GM21529 (cell line): Measurements from ENCODE around the gene LYVE1.

ENCODE experiments used
- ATAC-seq: cut with Tn5 transposase; IDR thresholded peaks from one replicate; pipeline ENCODE4 v1.9.1; 2021; ENCODE audit not compliant: unreplicated experiment

LYVE1 gene

DNA sequence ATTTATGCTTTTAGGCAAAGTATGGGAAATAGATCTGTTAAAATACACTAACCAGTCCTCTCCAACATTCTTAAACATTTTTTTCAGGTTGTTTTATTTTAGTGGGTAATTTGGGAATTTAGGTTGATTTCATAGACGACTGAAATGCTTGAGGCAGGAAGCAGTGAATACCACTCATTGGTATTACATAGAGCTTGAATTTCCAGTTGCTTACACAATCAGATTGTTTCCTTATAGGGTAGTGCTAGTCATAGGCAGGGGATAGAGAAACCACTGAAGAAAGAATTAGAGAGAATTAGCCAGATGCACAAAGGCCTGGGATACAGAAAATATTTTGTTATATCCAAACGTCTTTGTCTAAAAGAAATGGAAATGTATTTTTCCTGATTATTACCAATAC, 23.9 kb upstream of the LYVE1 start:
- ATAC-seq: no peak

DNA sequence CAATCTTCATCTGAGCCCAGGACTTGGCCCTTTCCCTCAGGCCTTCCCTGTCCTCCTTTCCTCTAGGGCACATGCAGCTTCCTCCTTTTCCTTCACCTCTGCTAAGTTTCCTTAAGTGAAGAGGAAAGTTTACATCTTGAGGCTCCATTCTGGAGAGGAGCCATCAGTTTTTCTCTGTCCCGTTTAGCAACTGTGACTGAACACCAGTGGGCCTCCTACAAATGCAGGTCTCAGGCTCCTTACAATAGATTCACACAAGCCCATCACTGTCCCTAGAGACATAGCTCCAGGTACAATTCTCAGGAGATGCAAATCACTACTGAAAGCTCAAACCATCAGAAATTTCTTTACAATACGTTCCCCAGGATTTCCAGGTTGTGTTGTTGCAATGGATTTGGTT, 23.3 kb upstream of the LYVE1 start:
- no peak for ATAC-seq

DNA sequence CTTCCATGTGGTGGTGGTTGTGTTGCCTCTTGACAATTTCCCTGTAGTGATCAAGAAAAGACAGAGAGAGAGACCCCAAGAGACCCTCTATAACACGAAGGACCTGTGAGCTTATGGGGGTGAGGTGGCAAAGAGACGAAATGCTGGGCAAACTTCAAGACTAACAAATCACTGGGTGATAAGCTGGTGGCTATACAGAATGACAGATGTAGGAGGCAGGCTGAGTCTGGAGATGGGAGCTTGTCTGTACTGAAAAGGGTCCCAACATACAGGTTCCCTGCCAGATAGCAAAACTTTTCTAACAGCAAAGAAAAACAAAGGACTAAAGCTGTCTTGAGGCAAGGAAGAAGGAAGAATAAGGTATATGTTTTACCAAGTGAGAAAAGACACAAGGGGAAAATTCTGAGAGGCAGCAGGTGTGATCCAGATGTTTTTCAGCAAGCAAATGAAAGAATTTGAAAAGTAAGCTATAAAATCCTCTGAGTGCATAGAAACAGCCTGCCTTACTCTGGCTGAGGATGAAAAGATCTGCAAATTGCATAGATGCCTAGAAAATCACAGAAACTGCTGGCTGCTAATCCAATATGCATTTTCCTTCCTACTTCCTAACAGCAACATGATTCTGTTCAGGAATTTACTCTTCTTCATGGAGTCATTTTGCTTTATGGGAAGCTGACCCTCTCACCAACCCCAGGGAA, 21.9 kb upstream of the LYVE1 start:
- no peak for ATAC-seq

DNA sequence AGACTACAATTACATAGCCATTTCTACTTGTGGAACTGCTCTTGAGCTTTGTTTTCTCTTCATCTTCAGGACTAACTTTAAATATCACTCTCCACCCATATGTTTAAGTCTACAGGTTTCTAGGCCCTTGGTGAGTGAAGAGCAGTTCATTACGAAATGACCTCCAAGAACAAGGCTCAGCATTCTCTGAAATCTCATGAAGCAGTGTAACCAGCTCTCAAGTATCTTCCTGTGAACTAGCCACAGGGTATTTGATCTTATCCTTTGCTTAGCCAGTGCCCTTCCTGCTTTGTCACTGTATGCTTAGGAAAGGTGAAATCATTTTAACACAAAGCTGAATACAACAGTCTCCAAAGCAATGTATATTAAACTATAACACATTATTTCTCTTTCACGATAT, 20.4 kb upstream of the LYVE1 start:
- no peak for ATAC-seq

DNA sequence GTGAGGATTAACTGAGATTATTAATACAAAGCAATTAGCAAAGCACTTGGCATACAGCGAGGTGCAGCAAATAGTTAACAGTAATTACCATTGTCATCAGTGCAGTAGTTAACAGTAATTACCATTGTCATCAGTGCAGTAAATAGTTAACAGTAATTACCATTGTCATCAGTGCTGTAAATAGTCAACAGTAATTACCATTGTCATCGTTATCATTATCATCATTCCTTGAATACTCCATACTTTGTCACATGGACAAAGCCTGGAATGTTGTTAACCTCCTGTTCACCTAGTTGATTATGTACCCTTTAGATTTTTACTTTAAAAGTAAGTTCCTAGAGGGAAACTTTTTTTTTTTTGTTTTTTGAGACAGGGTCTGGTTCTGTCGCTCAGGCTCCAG, 19.5 kb upstream of the LYVE1 start:
- no peak for ATAC-seq

DNA sequence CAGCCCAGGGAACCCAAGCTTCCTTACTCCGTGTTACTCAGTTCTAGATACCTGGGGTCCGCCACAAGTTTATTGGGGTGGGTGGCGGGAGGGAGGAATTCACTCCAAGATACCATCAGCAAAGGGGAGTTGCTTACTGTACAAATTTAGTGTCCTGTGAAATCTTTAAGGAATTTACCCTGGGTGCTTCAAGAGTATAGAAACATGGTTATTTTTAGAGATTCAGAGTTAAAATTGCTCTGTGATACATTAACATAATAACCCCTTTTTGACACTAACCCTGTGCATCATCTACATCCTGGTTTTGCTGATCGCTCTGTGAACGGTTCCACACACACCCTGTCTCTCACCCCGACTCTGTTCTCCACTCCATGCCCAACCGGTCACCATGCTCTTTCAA, 18.9 kb upstream of the LYVE1 start:
- ATAC-seq: no peak

DNA sequence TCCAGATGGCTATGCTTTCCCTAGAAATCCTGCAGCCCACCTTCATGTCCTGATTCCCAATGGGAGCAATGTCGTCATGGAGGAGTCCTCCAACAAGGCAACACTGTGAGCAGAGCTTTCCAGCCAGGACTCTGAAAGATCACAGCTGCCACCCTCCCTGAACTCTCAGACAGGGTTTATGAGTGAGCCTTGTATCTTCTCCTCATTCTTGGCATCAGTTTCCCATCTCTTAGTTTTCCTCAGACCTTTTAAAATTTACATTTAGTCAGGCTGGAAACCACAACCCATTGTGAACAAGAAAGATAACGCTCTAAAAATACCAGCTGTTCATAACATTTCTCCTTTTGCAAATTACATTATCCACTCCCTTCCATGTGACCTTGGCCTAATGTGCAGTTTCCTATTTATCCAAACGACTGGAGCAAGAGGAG, 15.6 kb upstream of the LYVE1 start:
- no peak for ATAC-seq

DNA sequence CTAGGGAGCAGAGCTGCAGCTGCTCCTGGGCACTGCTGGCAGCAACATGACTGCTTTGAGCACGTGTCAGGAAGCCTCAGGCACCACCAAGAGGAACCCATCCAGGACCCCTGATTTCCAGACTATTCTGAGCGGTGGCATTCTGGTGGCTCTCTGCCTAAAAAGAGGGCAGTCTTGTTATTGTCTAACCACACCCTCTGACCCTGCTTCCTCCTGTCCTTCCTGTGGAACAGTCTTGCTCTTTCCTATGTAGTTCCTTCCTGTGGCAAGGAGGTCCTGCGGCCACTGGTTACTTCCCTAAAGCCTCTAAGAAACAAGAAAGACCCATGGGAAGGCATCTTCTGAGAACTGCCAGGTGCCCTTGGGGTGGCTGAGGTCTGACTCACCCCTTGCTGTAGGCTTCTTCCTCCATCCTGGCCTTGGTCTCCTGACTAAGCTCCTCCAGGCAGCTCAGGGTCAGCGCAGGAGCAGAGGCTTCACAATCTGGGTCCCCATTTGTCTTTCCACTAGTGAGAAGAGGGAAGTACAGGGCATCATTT, 13.1 kb upstream of the LYVE1 start:
- no peak for ATAC-seq

DNA sequence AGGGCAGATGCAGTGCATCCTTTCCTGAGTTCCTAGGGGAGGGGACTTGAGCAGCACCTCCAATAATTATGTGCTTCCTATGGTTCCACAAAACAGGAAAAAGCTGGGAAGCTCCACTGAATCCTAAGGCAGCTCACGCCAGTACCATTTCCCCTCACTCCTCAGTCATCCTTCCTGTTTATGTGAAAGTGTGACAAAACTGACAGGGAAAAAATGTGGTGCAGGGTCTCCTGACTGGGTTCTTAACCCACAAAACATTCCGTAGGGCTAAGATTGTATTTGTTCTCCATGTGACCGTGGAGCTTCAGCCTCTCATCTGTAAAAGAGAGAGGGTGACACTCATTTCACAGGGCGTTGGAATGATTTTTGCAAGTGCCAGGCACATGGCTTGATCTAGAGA, 12.2 kb upstream of the LYVE1 start:
- ATAC-seq: no peak

DNA sequence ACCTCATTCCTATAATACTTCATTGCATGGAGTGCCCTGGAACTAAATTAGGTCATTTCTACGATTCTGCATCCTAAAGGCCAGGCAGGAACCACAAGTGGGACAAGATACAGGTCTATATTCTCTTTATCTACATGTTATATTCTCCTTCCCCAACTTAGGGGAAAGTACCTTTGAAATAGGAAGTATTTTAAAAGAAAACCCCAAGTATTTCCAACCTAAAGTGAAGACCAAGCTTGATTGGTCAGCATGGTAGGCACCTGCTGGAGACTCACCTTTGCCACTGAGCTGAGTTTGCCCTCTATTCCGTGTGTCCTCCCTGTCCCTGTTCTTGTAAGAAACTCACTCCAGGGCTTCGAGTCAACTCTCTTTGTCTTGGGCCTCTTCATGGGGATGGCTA, 11.2 kb upstream of the LYVE1 start:
- ATAC-seq: no peak

DNA sequence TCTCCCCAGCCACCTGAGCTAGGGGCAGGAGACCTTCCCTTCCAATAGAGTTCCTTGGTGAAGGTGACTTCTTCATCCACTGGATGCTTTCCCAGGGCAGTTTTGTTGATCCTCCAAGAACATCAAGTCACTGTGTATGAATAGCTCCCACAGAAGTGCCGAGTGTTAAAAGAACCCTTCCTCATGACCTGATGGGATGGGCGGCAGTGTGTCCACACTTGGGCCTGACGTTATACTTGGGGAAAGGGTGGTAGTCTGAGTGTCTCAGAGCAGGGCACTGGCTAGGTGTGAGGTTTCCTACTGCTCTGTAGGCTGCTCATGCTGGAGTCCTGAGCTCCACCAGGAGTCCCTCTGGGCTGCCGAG, 7.6 kb upstream of the LYVE1 start:
- ATAC-seq: no peak

DNA sequence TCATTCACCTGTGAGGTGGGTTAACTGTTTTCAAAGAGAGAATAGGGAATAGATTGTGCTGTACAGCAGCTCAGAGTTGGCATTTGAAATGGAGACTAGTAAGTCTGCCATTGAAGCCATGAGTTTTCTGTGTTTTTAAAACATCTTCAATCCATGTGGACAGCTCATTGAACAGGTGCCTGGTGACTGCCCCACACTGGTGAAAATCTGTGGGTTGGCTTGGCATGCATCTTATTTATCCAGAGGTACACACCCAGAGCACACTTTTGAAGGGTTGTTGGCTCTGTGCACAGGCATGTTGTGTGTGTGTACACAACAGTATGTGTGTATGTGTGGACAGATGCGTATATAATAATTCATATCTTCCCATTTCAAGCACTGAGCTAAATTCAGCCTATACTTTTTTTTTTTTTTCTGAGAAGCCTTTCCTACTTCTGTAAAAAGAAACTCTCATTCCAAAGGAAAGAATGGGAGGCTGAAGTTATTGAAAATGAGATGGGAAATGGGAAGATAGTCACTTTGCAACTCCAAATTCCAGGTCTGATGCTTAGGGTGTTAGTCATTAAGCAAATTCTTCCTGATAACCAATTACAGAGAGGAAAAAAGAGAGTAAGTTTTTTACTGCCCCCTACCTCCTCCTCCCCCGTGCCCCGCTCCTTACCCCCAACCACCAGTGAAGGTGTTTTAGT, 7.0 kb upstream of the LYVE1 start:
- ATAC-seq: no peak

DNA sequence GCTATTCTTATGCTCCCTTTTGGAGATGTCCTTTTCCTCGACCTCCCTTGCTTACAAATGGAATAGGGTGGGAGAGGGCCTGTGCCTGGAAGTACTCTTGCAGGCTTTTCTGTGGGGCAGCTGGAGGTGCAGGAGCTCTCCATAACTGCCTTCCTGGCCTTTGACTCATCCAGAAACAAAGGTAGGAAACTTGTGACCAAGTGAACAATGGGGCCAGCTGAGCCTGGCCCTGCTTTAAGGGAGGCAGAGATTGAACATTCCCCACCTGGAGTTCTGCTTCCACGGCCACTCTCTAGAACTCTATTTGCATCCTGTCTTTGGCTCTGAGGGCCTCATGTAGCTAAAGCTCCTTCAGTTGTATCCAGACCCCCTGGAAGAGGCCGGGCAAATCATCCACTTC, 5.1 kb upstream of the LYVE1 start:
- no peak for ATAC-seq

DNA sequence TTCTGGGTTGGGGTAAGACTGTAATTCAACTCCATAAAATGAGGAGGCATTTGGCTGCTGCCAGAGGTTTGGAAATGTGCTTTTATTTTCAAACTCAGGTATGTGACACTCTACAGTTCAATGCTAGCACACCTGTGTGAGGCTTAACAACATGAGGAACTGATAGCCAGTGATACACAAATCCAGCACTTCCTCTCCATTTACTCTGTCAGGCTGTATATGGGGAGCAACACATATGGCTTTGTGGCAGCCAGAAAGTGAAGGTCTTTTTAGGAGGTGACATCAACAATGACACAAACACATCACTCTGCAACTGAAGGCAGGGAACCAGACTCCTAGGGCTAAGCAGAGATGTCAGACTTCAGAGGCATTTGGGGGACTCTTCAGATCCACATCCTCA, 4.6 kb upstream of the LYVE1 start:
- ATAC-seq: no peak

DNA sequence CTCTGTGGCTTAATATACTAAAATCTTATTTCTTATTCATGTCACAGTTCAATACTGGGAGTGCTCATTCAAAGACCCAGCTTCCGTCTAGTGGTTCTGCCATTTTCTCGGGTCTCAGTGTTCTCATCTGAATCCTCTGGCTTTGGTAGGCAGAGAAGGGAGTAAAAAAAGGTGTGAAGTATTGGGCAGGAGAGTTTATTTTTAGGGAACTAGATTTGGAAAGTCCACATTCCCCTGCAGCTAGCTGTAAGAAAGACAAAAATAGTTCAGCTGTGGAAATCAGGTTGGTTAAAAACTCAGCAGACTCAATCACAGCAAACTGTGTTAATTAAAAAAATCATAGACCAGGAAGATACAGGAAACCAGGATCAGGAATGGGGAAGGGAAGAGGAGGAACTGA, 4.1 kb upstream of the LYVE1 start:
- ATAC-seq: no peak

DNA sequence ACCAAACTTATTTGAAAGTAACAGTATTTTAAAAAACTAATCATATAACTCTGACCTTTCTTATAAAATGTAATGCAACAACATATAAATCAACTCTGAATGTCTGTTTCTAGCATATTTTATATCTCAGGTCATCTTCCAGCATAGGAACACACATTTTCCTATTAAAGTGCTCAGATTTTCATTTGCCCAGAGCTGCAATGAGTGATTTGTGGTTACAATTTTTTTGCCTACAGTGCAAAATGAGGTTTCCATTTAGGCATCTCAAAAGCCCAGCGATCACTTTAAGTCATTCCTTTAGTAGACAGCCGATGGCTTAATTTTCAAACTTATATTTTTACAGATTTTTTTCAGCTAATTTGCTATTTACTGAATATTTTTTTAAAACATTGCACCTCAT, 1.0 kb downstream of the LYVE1 start:
- no peak for ATAC-seq

DNA sequence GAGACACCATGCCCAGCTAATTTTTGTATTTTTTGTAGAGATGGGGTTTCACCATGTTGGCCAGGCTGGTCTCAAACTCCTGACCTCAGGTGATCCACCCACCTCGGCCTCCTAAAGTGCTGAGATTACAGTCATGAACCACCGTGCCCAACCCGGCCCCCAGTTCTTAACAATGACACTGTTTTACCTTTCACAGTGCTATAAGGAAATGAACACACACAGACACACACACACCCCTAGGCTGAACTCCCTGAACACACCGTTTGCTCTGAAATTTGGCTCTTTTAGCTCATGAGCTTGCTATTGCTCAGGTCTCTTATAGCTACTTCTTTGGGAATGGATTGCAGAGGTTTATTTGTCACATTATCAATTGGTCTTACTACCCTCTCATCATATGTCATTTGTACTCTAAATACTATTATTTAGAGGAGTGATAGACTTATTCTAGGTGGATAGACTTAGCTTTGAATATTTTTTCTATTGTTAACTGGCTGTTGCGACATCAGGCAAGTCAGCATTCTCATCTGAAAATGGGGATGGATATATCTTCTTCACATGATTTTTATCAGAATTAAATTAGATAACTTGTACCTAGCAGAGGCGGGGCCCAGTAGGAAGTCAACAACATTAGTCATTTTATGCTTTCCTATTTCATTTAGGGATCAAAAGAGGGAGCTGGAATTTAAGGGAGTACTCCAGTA, 2.1 kb downstream of the LYVE1 start:
- ATAC-seq: no peak

DNA sequence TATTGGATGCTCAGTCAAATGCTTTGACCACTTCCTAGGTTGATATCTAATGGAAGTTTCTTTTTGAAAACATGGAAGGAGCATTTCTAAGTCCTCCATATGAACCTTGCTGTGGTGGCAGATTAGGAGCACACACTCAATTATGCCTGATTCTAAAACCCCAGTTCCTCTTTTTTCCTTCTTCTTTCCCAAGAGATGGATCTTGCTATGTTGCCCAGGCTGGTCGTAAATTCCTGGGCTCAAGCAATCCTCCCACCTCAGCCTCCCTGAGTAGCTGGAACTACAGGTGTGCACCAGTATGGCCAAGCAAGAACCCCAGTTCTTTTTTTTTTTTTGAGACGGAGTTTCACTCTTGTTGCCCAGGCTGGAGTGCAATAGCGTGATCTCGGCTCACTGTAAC, 3.0 kb downstream of the LYVE1 start:
- ATAC-seq: no peak

DNA sequence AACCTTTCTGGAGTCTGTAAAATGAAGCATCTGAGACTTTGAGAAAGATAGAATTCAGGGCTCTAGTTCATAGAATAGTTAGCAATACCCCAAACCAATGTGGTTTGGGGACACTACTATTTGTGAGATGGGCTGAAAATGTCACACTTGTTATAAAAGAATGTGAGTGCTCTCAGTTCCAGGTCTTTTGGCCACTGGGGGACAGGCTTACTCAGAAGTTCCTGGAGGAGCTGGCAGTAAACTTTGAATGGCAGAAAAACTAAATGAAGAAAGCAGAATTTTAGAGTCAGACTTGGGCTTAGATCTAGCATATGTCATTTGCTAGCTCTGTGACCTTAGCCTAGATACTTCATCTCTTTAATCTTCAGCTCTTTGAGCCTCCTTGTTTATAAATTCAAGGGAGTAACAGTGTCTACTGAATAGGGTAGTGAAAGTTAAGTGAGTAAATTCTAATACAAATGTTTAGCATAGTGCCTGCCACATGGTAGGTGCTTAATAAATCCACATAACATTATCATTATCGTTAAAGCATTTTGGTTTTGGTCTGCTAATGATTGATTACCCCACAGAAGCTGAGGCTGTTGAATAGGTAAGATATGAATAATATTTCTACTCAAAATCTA, 3.7 kb downstream of the LYVE1 start:
- no peak for ATAC-seq

DNA sequence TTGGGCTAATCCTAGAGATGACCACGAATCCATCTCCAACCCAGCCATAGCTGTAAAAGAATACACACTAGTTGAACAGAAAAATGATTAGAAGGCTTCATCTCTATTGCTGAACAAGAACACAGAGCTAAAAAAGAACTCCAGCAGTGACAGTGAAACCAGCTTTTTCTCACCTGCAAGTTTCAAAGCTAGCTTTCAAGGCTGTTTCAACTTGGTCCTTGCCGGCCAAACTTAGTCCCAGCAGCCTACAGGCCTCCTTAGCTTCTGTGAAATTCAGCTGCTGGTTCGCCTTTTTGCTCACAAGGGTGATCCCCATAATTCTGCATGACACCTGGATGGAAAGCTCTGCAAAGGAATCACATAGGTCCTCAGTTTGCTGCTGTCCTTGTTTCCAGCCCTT, 4.4 kb downstream of the LYVE1 start:
- no peak for ATAC-seq

DNA sequence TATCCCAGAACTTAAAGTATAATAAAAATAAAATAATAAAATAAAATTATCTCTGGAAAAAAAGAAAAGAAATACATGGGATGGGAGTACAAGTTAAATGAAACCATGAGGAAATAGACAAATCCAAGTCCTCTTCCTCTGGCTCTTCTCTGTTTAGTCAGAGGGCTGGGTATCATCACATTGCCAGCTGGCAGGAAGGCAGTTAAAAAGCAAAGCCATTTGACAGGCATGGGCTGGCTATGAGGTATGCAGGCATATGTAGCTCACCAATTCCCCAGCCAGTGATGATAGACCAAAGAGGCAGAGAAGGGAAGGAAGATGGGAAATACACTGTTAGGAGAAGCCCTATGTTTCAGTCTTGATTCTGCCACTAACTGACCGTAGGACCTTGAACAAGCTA, 6.5 kb downstream of the LYVE1 start:
- no peak for ATAC-seq
